ENCODE results near the gene ARHGEF28. TPM values are rescaled to one million over a fixed set of nuclear protein-coding genes. Genes with fewer than 3 reads are reported as not detected.

ARHGEF28 gene
- total and polyA plus RNA-seq, 9 of the 15 experiments (the other 6 are each of a cell fraction or from before 2014, with no cell fraction given), result 0.27 TPM; not detected in 8

DNA sequence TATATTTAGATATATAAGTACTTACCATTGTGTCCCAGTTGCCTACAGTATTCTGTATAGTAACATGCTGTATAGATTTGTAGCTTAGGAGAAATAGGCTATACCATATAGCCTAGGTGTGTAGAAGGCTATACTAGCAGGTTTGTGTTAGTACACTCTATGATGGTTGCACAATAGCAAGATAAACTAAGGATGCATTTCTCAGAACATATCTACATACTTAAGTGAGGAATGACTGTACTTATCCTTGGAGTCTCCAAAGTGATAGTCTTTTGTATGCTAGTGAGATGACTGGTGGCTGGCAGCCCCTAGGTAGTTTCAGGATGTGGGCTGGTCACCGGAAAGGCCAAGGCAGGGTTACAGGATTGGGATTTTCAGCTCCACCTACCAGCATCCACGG is 208.7 kb downstream of the ARHGEF28 start:
- no peak overlapping the region for H3K4me3 ChIP-seq
- H3K4me2 ChIP-seq (ENCODE audit: insufficient read depth, low read length), result no peak overlapping the region
- no peak for FAIRE-seq
- intact Hi-C loops (cut with micrococcal nuclease) (no loop called here), in situ Hi-C loops (cut with MboI) (no loop called here)
- H2AFZ ChIP-seq (ENCODE audit: low read depth, low read length), result no peak overlapping the region
- DNase-seq (ENCODE audit: extremely low read depth in 1 of 4, low spot score in 3 of 4), result no peak
- TF ChIP-seq, protein P1, sequence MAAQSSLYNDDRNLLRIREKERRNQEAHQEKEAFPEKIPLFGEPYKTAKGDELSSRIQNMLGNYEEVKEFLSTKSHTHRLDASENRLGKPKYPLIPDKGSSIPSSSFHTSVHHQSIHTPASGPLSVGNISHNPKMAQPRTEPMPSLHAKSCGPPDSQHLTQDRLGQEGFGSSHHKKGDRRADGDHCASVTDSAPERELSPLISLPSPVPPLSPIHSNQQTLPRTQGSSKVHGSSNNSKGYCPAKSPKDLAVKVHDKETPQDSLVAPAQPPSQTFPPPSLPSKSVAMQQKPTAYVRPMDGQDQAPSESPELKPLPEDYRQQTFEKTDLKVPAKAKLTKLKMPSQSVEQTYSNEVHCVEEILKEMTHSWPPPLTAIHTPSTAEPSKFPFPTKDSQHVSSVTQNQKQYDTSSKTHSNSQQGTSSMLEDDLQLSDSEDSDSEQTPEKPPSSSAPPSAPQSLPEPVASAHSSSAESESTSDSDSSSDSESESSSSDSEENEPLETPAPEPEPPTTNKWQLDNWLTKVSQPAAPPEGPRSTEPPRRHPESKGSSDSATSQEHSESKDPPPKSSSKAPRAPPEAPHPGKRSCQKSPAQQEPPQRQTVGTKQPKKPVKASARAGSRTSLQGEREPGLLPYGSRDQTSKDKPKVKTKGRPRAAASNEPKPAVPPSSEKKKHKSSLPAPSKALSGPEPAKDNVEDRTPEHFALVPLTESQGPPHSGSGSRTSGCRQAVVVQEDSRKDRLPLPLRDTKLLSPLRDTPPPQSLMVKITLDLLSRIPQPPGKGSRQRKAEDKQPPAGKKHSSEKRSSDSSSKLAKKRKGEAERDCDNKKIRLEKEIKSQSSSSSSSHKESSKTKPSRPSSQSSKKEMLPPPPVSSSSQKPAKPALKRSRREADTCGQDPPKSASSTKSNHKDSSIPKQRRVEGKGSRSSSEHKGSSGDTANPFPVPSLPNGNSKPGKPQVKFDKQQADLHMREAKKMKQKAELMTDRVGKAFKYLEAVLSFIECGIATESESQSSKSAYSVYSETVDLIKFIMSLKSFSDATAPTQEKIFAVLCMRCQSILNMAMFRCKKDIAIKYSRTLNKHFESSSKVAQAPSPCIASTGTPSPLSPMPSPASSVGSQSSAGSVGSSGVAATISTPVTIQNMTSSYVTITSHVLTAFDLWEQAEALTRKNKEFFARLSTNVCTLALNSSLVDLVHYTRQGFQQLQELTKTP (IDR thresholded peaks at IDR 0.05; ENCODE audit: low read depth in 1 of 2, partially characterized antibody in 2 of 2), result no peak
- TF ChIP-seq, protein P2, sequence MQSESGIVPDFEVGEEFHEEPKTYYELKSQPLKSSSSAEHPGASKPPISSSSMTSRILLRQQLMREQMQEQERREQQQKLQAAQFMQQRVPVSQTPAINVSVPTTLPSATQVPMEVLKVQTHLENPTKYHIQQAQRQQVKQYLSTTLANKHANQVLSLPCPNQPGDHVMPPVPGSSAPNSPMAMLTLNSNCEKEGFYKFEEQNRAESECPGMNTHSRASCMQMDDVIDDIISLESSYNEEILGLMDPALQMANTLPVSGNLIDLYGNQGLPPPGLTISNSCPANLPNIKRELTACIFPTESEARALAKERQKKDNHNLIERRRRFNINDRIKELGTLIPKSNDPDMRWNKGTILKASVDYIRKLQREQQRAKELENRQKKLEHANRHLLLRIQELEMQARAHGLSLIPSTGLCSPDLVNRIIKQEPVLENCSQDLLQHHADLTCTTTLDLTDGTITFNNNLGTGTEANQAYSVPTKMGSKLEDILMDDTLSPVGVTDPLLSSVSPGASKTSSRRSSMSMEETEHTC (IDR thresholded peaks at IDR 0.05), result no peak
- TF ChIP-seq MCM5 (IDR thresholded peaks at IDR 0.05; ENCODE audit: low read depth), result no peak
- no peak for TF ChIP-seq LEF1 (IDR thresholded peaks at IDR 0.05)
- no peak for TF ChIP-seq MCM2 (IDR thresholded peaks at IDR 0.05; ENCODE audit: low read depth)
- no peak for TF ChIP-seq HNRNPK (IDR thresholded peaks at IDR 0.05; ENCODE audit: low read depth, low read length, poor library complexity, severe bottlenecking)
- no peak for TF ChIP-seq ZNF408 (CRISPR knock-in tag; IDR thresholded peaks at IDR 0.05; ENCODE audit: low read depth)
- TF ChIP-seq NR3C1 (CRISPR knock-in tag; IDR thresholded peaks at IDR 0.05), result no peak
- no peak for TF ChIP-seq ZBTB1 (CRISPR knock-in tag; IDR thresholded peaks at IDR 0.05; ENCODE audit: borderline replicate concordance, low read depth)
- TF ChIP-seq, protein P3, sequence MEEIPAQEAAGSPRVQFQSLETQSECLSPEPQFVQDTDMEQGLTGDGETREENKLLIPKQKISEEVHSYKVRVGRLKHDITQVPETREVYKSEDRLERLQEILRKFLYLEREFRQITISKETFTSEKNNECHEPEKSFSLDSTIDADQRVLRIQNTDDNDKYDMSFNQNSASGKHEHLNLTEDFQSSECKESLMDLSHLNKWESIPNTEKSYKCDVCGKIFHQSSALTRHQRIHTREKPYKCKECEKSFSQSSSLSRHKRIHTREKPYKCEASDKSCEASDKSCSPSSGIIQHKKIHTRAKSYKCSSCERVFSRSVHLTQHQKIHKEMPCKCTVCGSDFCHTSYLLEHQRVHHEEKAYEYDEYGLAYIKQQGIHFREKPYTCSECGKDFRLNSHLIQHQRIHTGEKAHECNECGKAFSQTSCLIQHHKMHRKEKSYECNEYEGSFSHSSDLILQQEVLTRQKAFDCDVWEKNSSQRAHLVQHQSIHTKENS (CRISPR knock-in tag; IDR thresholded peaks at IDR 0.05), result no peak
- H3K9ac ChIP-seq (ENCODE audit: insufficient read depth in 1 of 2, low read depth in 2 of 2, low read length in 2 of 2), result no peak overlapping the region
- ATAC-seq, result no peak
- H4K20me1 ChIP-seq (replicated peaks; ENCODE audit: control insufficient read depth, insufficient read depth, low read length), result no peaks in the 10 kb centered on the region
- BruUV-seq (replicated peaks), result no TSS peak
- no peak overlapping the region for H3K27ac ChIP-seq (ENCODE audit: extremely low read depth, low read depth, low read length)
- H3K9me1 ChIP-seq (ENCODE audit: control insufficient read depth, insufficient read depth, low read length), result no peaks in the 10 kb centered on the region
- ChIA-PET CTCF (ENCODE audit: low intra/inter-chr PET ratio) (no interaction called here), POLR2A (interaction anchor here (0.6 kb wide), 1 partner anchor 248 kb away, joined by 3 read pairs; no protein-coding TSS in a partner anchor)
- H3K79me2 ChIP-seq (ENCODE audit: control insufficient read depth, insufficient read depth, low read length), result no peaks in the 10 kb centered on the region
- no peaks in the 10 kb centered on the region for H3K9me3 ChIP-seq (replicated peaks; ENCODE audit: control insufficient read depth, insufficient read depth, low read depth, low read length)
- H3K27me3 ChIP-seq (ENCODE audit: control insufficient read depth in 2 of 2, insufficient read depth in 2 of 2, low read length in 2 of 2), result peaks cover 2 to 8% of the 10 kb centered on the region in 2 experiments; a peak in 3 of 5 replicates
- no peaks in the 10 kb centered on the region for H3K36me3 ChIP-seq (ENCODE audit: control insufficient read depth, insufficient read depth, low read length)
- H3K4me1 ChIP-seq (replicated peaks in 1 of 2; ENCODE audit: control insufficient read depth in 2 of 2, insufficient read depth in 2 of 2, low read length in 2 of 2), result no peaks in the 10 kb centered on the region
- 0% methylated on average over 2 of the region's 2 CpGs for WGBS (ENCODE audit: insufficient coverage, low coverage, missing lambda C conversion rate)
